Upper lobe of left lung (tissue), 4 donors: ENCODE measurements around the gene SNAP47.

ENCODE experiments used
- EP300 ChIP-seq, 4 donors: sonication (generic); formaldehyde crosslinking; IDR thresholded peaks; one replicate each; pipeline ENCODE4 v1.5.1; 2017; ENCODE audit warnings: antibody characterized with exemption in 4 of 4, control low read depth in 2 of 4
- TF ChIP-seq, protein P1 (sequence below), 6 experiments: fragments of 450-650 bp in 4 of 6; fragments of 200-600 bp in 2 of 6; sonication (generic) in 2 of 6; IDR thresholded peaks; one replicate each; pipeline ENCODE4 v1.5.1; 2016 to 2019; ENCODE audit warnings: antibody characterized with exemption in 6 of 6

DNA sequence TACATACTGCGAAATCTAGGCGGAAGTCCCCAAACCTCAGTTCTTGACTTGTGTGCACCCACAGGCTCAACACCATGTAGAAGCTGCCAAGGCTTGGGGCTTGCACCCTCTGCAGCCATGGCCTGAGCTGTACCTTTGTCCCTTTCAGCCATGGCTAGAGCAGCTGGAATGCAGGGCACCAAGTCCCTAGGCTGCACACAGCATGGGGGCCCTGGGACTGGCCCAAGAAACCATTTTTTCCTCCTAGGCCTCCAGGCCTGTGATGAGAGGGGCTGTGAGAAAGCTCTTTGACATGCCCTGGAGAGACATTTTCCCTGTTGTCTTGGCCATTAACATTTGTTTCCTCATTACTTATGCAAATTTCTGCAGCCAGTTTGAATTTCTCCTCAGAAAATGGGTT lies 78.7 kb downstream of the SNAP47 start:
- TF ChIP-seq, protein P1, sequence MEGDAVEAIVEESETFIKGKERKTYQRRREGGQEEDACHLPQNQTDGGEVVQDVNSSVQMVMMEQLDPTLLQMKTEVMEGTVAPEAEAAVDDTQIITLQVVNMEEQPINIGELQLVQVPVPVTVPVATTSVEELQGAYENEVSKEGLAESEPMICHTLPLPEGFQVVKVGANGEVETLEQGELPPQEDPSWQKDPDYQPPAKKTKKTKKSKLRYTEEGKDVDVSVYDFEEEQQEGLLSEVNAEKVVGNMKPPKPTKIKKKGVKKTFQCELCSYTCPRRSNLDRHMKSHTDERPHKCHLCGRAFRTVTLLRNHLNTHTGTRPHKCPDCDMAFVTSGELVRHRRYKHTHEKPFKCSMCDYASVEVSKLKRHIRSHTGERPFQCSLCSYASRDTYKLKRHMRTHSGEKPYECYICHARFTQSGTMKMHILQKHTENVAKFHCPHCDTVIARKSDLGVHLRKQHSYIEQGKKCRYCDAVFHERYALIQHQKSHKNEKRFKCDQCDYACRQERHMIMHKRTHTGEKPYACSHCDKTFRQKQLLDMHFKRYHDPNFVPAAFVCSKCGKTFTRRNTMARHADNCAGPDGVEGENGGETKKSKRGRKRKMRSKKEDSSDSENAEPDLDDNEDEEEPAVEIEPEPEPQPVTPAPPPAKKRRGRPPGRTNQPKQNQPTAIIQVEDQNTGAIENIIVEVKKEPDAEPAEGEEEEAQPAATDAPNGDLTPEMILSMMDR (IDR thresholded peaks at IDR 0.05) = no peak
- TF ChIP-seq EP300 (IDR thresholded peaks at IDR 0.05) = no peak
